Suppressor macrophage treated with lipopolysaccharide for 4 hours (primary cell): ENCODE results near the gene PLA2G10.
"Not testable (repeated sequence)": the region's sequence is repeated elsewhere in the genome, so short reads cannot be mapped to it uniquely, and the experiment has no call there.

ENCODE experiments used
- DNase-seq: peaks from one replicate; pipeline ENCODE4 v3.0.0-alpha.2; 2020

PLA2G10 gene

DNA sequence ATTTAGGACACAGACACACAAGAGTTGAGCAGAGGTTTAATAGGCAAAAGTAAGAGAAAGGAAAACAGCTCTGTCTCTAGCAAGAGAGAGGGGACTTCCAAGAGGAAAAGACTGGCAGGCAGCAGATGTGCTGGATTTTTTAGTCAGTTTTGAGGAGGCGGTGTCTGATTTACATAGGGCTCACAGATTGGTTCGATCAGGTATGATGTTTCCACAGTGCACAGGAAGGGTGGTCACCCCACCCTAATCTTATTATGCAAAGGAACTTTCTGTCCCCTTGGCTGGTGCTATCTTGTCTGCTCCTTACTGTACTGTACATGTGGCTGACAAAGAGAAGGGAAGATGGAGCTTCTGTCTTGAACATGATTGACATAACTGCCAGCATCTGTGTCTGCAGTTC, 36.0 kb downstream of the PLA2G10 start:
- DNase-seq = no peak

DNA sequence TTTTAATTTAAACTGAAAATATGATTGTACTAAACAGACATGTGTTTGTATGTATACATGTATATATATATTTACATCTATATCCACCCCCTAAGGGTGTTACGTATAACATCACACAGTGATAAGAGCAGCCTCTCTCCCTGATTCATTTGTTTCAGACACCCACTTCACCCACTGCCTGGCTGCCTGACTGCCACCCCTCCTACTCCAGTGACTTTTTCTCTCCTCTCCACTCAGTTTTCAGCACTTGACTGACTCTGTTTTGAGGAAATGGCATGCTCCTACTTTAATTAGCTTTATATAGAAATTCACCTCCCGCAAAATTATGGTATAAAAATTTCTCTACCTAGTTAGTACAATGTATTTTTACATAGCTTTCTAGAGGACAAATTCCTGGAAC, 41.4 kb downstream of the PLA2G10 start:
- no peak for DNase-seq

GRCh38 chr16:14650629-14651028, 43.5 kb downstream of the PLA2G10 start:
- DNase-seq = no peak

DNA sequence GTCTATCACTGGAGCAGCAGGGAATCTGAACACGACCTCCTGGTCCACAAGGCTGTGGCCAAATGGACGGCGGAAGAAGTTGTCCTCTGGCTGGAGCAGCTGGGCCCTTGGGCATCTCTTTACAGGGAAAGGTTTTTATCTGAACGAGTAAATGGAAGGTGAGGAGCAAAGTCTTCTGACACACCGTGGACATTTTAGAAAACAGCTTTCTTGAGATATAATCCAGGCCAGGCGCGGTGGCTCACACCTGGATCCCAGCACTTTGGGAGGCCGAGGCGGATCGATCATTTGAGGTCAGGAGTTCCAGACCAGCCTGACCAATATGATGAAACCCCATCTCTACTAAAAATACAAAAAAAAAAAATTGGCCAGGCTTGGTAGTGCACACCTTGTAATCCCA, 44.3 kb downstream of the PLA2G10 start:
- no peak for DNase-seq

- DNase-seq = peak; percentile 23
These were observed 52.2 kb downstream of the PLA2G10 start for GRCh38 chr16:14641926-14642325.

- no peak for DNase-seq
These were observed 52.9 kb downstream of the PLA2G10 start for GRCh38 chr16:14641206-14641605.

DNA sequence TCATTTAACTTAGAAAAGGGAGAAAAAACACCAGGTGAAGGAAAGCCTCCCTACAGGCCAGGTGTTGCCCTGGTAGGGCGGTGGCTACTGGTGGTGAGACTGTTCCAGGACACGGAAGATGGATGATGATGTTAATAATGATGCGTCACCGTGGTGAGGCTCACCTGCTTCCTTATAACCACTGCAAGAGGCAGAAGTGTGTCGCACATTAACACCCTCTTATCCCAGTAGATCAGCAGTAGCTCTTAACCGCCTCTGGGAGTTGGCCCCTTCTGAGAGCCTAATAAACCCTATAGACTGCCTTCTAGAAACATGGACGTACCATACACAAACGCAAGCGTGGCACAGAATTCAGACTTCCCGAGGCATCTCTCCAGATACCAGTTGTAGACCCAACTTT, 53.6 kb downstream of the PLA2G10 start:
- no peak for DNase-seq

DNA sequence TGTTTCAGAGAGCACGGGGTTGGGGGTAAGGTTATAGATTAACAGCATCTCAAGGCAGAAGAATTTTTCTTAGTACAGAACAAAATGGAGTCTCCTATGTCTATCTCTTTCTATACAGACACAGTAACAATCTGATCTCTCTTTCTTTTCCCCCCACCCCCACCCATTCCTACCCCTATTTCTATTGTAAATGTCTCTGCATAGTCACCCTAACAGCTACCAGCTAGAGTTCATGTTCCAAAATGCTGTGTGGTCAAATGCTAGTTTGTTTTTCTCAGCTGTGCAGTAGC, 57.2 kb downstream of the PLA2G10 start:
- DNase-seq = not testable (repeated sequence)

DNA sequence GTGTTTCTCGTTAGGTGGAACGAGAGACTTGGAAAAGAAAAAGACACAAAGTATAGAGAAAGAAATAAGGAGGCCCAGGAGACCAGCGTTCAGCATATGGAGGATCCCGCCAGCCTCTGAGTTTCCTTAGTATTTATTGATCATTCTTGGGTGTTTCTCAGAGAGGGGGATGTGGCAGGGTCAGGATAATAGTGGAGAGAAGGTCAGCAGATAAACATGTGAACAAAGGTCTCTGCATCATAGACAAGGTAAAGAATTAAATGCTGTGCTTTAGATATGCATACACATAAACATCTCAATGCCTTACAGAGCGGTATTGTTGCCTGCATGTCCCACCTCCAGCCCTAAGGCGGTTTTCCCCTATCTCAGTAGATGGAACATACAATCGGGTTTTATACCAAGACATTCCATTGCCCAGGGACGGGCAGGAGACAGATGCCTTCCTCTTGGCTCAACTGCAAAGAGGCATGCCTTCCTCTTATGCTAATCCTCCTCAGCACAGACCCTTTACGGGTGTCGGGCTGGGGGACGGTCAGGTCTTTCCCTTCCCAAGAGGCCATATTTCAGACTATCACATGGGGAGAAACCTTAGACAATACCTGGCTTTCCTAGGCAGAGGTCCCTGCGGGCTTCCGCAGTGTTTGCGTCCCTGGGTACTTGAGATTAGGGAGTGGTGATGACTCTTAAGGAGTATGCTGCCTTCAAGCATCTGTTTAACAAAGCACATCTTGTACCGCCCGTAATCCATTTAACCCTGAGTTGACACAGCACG, 57.7 kb downstream of the PLA2G10 start:
- DNase-seq = not testable (repeated sequence)

DNA sequence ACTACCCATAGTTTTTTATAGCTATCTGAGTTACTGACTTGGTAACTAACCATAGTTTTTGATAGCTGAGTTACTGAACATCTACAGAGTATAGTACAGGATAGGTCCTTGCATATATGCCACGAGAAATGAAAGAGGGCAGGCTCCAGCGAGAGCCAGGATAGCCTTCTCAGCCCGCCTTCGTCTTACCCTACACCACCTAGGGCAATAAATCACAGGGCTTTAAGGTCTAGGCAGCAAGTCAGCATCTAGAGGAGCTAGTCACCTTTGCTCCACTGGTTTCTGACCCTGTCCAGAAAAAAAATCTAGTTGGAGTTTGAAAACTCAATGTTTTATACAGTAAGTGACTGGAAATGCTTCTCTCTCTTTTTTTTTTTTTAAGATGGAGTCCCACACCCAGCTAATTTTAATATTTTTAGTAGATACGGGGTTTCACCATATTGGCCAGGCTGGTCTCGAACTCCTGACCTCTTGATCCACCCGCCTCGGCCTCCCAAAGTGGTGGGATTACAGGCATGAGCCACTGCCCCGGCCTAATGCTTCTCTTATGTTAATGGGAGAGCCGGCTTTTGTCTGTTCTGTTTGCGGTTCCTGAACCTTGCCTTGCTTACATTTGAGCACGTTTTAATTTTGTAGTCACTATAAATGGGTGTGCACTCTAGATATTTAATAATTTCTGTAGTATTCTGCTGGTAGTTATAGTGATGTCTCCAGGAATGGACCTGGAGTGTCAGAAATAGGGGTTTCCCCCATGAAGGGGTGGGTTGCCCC, 58.5 kb downstream of the PLA2G10 start:
- no peak for DNase-seq

GRCh38 chr16:14634389-14634725, 59.8 kb downstream of the PLA2G10 start:
- DNase-seq = no peak

DNA sequence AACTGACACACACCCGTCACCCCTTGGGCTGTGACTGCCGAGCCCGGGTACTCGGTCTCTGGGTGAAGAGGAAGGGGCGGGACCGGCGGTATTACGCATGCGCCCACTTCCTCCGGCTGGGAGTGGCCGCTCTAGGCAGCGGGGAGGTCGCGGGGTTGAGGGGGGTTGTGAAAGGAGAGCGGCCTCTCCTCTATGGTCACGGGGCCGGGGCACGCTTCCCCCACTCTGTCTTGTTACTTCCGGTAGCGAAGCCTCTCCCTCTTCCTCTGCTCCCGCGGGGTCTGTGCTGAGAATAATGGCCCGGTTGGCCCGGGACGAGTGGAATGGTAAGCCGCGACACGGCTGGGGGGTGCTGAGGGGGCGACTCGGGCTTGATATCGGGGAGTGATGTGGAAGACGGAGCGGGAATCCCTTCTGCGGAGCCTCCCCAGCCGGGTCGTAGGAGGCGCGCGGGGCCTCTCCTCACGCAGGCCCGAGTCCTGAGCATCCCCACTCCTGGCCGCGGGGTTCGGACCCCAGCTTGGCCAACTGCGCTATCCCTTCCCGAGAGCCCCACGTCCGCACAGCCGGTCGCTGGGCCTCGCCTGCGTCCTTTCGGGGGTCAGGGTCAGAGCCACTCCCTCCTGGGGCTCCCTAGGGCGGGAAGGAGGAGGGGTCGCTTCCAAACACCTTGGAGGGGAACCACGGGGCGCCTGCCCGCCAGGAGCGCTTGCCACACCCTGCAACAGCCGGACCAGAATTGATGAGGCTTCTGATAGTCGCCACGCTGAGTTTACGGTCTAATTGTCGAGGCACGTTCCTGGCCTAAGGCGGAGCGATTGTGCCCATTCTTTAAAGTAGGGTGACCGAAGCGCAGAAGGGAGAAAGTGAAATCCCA, 61.2 kb downstream of the PLA2G10 start, which contains the start of gene BFAR:
Gene BFAR (plus strand): TSS at position 259 of the 877 bp plus-strand sequence. CDS start 11,396 bp downstream, outside the sequence.
- DNase-seq = peak; percentile 99

GRCh38 chr16:14630620-14631330, 63.3 kb downstream of the PLA2G10 start:
- DNase-seq = not testable (repeated sequence)

GRCh38 chr16:14629919-14630619, 64.0 kb downstream of the PLA2G10 start, which contains the start of gene PARN:
PARN (minus strand) TSS chr16:14630260; CDS start chr16:14630125, 135 bp downstream.
- DNase-seq = peak; percentile 99

GRCh38 chr16:14629612-14629918, 64.5 kb downstream of the PLA2G10 start:
- DNase-seq = peak; percentile 6

- no peak for DNase-seq
These were observed 65.1 kb downstream of the PLA2G10 start for GRCh38 chr16:14628806-14629611.

DNA sequence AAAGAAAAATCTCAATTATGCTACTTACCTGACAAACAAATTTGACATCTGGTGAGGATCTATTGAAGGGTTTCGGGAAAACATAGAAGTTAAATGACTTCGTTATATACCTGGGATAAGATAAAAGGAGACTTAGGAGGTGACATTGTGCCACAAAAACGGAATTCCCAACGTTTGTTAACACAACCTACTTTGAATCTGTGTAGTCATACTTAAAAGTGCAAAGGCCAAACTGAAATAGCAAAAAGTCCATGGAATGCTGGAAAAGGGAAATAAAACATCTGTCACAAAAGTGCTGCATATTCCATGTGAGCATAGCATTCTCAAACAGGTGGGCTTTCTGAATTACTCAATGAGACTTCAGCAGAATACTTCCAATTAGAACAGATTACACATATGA, 67.0 kb downstream of the PLA2G10 start:
- no peak for DNase-seq
